Upper lobe of left lung (tissue), 6 donors: ENCODE measurements around the gene SLC25A27. TPM values are rescaled to one million over a fixed set of nuclear protein-coding genes. Genes with fewer than 3 reads are reported as not detected.

Experiments used
- ATAC-seq, 2 donors: fragments of 200-7000 bp; cut with Tn5 transposase; one replicate each; pipeline ENCODE4 v1.9.1; 2022; ENCODE audit warnings: mild to moderate bottlenecking in 2 of 2, moderate library complexity in 2 of 2; ENCODE audit not compliant: low FRiP score in 2 of 2
- DNase-seq, 2 donors: peaks; one replicate each; pipeline ENCODE4 v3.0.0-alpha.2; 2019 to 2020
- H3K27ac ChIP-seq, 4 donors: fragments of 200-600 bp; sonication (generic); one replicate each; pipeline ENCODE4 v1.5.1; 2016 to 2019
- H3K27me3 ChIP-seq, 4 donors: fragments of 200-600 bp; sonication (generic); one replicate each; pipeline ENCODE4 v1.5.1; 2017 to 2019
- H3K36me3 ChIP-seq, 4 donors: fragments of 200-600 bp; sonication (generic); one replicate each; pipeline ENCODE4 v1.5.1; 2016 to 2019
- H3K4me1 ChIP-seq, 4 donors: fragments of 200-600 bp; sonication (generic); one replicate each; pipeline ENCODE4 v1.5.1; 2018 to 2019
- H3K4me3 ChIP-seq, 4 donors: fragments of 200-600 bp; sonication (generic); one replicate each; pipeline ENCODE4 v1.5.1; 2017 to 2019; ENCODE audit warnings: mild to moderate bottlenecking in 2 of 4, moderate library complexity in 1 of 4
- H3K9me3 ChIP-seq, 4 donors: fragments of 200-600 bp; sonication (generic); one replicate each; pipeline ENCODE4 v1.5.1; 2018 to 2019
- EP300 ChIP-seq, 4 donors: sonication (generic); formaldehyde crosslinking; IDR thresholded peaks; one replicate each; pipeline ENCODE4 v1.5.1; 2017; ENCODE audit warnings: antibody characterized with exemption in 4 of 4, control low read depth in 2 of 4
- POLR2A ChIP-seq, 4 donors: fragments of 450-650 bp; IDR thresholded peaks; one replicate each; pipeline ENCODE4 v1.5.1; 2016 to 2017; ENCODE audit warnings: antibody characterized with exemption in 4 of 4, mild to moderate bottlenecking in 2 of 4
- POLR2AphosphoS5 ChIP-seq, 2 donors: sonication (generic); formaldehyde crosslinking; IDR thresholded peaks; one replicate each; pipeline ENCODE4 v1.5.1; 2017; ENCODE audit warnings: antibody characterized with exemption in 2 of 2
- WGBS, 2 donors: methylation state at CpG; one replicate each; pipeline ENCODE4 v1.1.5; 2017 to 2018; 5-methylcytosine and 5-hydroxymethylcytosine counted together
- total RNA-seq, 6 donors: library from RNA; depleted of rRNA in 4 of 6; stranded (reverse); fragments of >200 nt in 4 of 6; gene quantifications; one replicate each; pipeline versions ENCODE4 v1.1.0 to v1.2.1, GENCODE V29; 2016 to 2021
- TF ChIP-seq, protein P1 (sequence below), 6 experiments: fragments of 450-650 bp in 4 of 6; fragments of 200-600 bp in 2 of 6; sonication (generic) in 2 of 6; IDR thresholded peaks; one replicate each; pipeline ENCODE4 v1.5.1; 2016 to 2019; ENCODE audit warnings: antibody characterized with exemption in 6 of 6
- donor health status: DM: no; HTN: no; CAD: no; lungs with moderate emphysema.
- donor health status: DM: no; HTN: yes; CAD: no; lungs with severe emphysema.

The SLC25A27 gene
- total RNA-seq, 6 donors from 2014 or later, result 7.8 to 61.8 (median 13.7) TPM

DNA sequence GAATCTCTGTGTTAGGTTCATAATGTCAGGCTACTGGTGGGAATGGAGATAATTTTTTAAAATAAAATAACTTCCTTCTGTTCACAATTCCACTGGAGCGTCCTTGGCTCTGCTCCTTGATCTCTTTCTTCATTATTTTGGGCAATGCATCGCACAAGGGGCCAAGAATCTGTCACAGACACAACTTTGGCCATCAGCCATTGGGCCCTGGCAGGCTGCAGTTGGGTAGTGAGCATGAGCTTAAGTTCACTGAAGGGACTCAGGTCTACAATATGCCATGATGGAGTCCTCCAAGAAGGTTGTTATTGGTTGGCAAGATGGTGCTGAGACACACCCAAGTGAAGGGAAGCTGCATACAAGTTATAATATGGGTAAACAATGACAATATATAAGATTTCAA, 40.1 kb upstream of the SLC25A27 start:
- DNase-seq, result no peak
- Histone ChIP-seq H3K36me3 (no peaks in the 10 kb centered on the region), H3K4me3 (no peak overlapping the region), H3K9me3 (no peaks in the 10 kb centered on the region), H3K27ac (no peak overlapping the region), H3K27me3 (no peaks in the 10 kb centered on the region), H3K4me1 (no peaks in the 10 kb centered on the region)
- no peak for TF ChIP-seq POLR2A (IDR thresholded peaks at IDR 0.05)
- TF ChIP-seq POLR2AphosphoS5 (IDR thresholded peaks at IDR 0.05), result no peak
- TF ChIP-seq, protein P1, sequence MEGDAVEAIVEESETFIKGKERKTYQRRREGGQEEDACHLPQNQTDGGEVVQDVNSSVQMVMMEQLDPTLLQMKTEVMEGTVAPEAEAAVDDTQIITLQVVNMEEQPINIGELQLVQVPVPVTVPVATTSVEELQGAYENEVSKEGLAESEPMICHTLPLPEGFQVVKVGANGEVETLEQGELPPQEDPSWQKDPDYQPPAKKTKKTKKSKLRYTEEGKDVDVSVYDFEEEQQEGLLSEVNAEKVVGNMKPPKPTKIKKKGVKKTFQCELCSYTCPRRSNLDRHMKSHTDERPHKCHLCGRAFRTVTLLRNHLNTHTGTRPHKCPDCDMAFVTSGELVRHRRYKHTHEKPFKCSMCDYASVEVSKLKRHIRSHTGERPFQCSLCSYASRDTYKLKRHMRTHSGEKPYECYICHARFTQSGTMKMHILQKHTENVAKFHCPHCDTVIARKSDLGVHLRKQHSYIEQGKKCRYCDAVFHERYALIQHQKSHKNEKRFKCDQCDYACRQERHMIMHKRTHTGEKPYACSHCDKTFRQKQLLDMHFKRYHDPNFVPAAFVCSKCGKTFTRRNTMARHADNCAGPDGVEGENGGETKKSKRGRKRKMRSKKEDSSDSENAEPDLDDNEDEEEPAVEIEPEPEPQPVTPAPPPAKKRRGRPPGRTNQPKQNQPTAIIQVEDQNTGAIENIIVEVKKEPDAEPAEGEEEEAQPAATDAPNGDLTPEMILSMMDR (IDR thresholded peaks at IDR 0.05), result no peak
- TF ChIP-seq EP300 (IDR thresholded peaks at IDR 0.05), result no peak
- WGBS, 2 donors, result 72 to 88% methylated on average over 2 of the region's 2 CpGs
- no peak for ATAC-seq

DNA sequence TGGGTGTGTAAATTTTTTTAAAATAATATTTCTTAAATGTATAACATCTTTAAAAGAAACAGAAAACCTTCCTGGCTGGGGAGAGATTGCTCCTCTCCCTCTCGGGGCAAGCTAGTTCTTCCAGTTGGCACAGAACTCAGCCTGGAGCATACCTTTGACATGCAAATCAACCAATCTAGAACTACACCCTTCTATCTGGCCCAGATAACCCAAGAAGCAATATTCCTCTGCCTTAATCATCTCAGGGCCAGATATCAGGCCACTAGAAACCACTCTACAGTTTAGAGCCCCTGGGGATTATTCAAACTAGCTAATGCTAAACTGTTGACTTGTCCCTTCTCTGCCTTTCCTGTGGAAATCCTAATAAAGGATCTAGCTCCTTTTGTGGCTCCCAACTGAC, 34.0 kb upstream of the SLC25A27 start:
- no peak for ATAC-seq
- DNase-seq, result no peak
- H3K27ac ChIP-seq, result no peak overlapping the region
- TF ChIP-seq EP300 (IDR thresholded peaks at IDR 0.05) (no peak), POLR2AphosphoS5 (IDR thresholded peaks at IDR 0.05) (no peak), POLR2A (IDR thresholded peaks at IDR 0.05) (no peak)
- TF ChIP-seq, protein P1 (IDR thresholded peaks at IDR 0.05), result no peak
- no peak overlapping the region for H3K4me3 ChIP-seq
- 79 to 84% methylated on average over 1 of the region's 1 CpG for WGBS, 2 donors
- no peaks in the 10 kb centered on the region for H3K36me3 ChIP-seq
- H3K27me3 ChIP-seq, result no peaks in the 10 kb centered on the region
- no peaks in the 10 kb centered on the region for H3K4me1 ChIP-seq
- H3K9me3 ChIP-seq, result no peaks in the 10 kb centered on the region

DNA sequence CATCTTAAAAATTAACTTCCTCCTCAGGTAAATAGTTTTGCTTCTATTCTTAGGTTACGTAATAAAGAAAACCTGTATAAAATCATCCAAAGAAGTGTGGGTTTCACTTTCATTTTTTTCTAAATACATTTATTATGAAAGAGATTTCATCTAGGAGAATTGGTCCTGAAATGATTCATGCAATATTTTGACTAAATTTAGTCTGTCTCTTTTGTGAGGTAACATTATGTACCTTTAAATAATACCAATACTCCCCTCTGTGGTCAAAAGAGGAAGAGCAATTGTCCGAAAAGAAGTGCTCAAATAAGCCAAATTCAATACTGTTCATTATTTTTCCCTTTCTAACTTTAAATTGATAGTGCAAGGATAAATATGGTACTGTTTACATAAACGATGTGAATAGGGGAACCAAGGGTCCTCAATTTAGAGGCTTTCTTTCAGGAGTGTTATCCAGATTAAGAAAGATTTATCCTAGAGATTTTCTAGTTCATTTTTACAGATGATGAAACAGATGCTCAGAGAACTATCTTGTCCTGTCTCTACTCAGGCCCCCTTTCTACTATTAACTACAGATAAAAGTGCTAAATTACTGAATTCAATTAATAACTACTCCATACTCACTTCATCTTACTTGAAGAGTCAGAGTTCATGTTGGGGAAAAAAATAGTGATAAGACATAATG, 26.4 kb upstream of the SLC25A27 start:
- TF ChIP-seq EP300 (IDR thresholded peaks at IDR 0.05), result no peak
- TF ChIP-seq, protein P1 (IDR thresholded peaks at IDR 0.05), result peak; percentile 27 to 63 (median 42)
- H3K4me3 ChIP-seq, result no peak overlapping the region
- ATAC-seq (peak in 1 of 2 donors; percentile 75), DNase-seq (no peak)
- H3K27ac ChIP-seq, result no peak overlapping the region
- H3K4me1 ChIP-seq, result no peaks in the 10 kb centered on the region
- H3K27me3 ChIP-seq, result no peaks in the 10 kb centered on the region
- H3K36me3 ChIP-seq, result no peaks in the 10 kb centered on the region
- 19 to 21% methylated on average over 3 of the region's 3 CpGs for WGBS, 2 donors
- no peaks in the 10 kb centered on the region for H3K9me3 ChIP-seq

DNA sequence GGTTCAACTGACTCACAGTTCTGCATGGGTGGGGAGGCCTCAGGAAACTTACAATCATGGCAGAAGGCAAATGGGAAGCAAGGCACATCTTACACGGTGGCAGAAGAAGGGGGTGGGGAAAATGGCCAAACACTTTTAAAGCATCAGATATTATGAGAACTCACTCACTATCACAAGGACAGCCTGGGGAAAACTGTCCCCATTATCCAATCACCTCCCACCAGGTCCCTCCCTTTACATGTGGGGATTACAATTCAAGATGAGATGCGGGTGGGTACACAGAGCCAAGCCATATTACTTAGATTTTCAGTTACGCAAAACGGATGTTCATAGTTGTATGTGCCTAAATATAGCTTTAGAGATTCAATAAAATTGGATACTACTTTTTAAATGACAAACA, 25.8 kb upstream of the SLC25A27 start:
- WGBS, 2 donors, result 91 to 92% methylated on average over 4 of the region's 4 CpGs
- Histone ChIP-seq H3K4me1 (no peaks in the 10 kb centered on the region), H3K27ac (no peak overlapping the region), H3K4me3 (no peak overlapping the region), H3K27me3 (no peaks in the 10 kb centered on the region), H3K36me3 (no peaks in the 10 kb centered on the region), H3K9me3 (no peaks in the 10 kb centered on the region)
- ATAC-seq, result no peak
- TF ChIP-seq EP300 (IDR thresholded peaks at IDR 0.05) (no peak), POLR2AphosphoS5 (IDR thresholded peaks at IDR 0.05) (no peak), POLR2A (IDR thresholded peaks at IDR 0.05) (no peak)
- TF ChIP-seq, protein P1 (IDR thresholded peaks at IDR 0.05), result no peak
- DNase-seq, result no peak

DNA sequence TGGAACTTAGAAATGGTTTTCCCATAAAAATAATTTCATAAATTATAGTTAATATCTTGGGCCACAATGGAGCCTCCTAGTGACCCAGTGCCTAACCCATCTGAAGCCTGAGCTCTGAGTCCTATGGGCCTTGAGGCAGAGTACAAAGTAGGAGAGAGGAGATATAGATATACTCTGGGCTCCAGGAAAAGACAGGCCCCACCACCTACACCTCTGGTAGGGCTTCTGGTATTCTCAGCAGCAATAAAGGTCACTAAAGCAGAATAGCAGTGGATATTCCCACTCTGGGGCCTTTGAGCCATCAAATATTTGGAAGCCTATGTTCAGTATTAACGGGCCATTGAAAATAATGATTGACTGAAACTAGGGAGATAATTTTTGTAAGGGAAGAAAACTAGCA, 24.3 kb upstream of the SLC25A27 start:
- H3K9me3 ChIP-seq, result no peaks in the 10 kb centered on the region
- no peak for TF ChIP-seq POLR2AphosphoS5 (IDR thresholded peaks at IDR 0.05)
- TF ChIP-seq, protein P1 (IDR thresholded peaks at IDR 0.05), result no peak
- no peak for TF ChIP-seq EP300 (IDR thresholded peaks at IDR 0.05)
- TF ChIP-seq POLR2A (IDR thresholded peaks at IDR 0.05), result no peak
- H3K4me3 ChIP-seq, result no peak overlapping the region
- H3K36me3 ChIP-seq, result no peaks in the 10 kb centered on the region
- no peaks in the 10 kb centered on the region for H3K27me3 ChIP-seq
- no peaks in the 10 kb centered on the region for H3K4me1 ChIP-seq
- no peak overlapping the region for H3K27ac ChIP-seq
- no peak for DNase-seq
- WGBS, 2 donors, result 84 to 86% methylated on average over 1 of the region's 1 CpG
- no peak for ATAC-seq
